Measurements from ENCODE around the gene SLC6A16.
"Not testable (repeated sequence)": the region's sequence is repeated elsewhere in the genome, so short reads cannot be mapped to it uniquely, and the experiment has no call there.

DNA sequence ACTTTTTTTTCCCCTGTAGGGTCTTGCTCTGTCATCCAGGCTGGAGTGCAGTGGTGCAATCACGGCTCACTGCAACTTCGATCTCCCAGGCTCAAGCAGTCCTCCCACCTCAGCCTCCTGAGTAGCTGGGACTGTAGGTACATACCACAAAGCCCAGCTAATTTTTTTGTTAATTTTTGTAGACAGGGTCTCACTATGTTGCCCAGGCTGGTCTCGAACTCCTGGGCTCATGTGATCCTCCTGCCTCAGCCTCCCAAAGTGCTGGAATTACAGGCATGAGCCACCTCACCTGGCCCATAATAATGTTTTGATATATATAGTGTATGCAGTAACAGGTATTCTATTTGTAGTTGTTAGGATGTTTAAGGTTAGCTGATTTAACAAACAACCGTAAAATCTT lies 6.2 kb upstream of the SLC6A16 start:
- TF ChIP-seq TAF1, POLR2A (IDR thresholded peaks at IDR 0.05; ENCODE audit: low read depth, low read length): not testable (repeated sequence)
